ENCODE results near the gene MATN3. TPM values are rescaled to one million over a fixed set of nuclear protein-coding genes. Genes with fewer than 3 reads are reported as not detected.

MATN3 gene
- total RNA-seq, 1 donor from 2014 or later = 0.45 TPM

DNA sequence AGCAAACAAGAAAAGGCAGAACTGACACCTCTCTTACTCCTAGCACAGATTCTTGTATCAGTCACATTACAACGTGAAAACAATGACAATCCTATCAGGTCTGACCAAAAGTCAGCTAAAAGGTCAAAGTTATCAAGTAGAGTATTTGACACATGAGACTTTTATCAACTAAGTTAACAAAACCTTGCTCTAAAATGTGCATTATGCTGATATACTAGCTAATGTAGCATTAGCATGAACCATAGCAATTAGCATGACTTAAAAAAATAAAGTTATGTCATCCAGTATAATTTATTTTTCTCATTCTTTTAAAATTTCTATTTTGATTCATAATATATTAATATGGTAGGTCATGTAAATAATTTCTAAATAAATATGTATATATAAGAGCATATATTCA lies 69.3 kb downstream of the MATN3 start:
- no peak overlapping the region for H3K4me2 ChIP-seq
- Mint-ChIP-seq H3K27me3 (ENCODE audit: insufficient read depth, low read depth) (peaks cover 2% of the 10 kb centered on the region), H3K9me3 (no peaks in the 10 kb centered on the region), H3K4me1 (peaks cover 18% of the 10 kb centered on the region), H3K36me3 (peaks cover 6% of the 10 kb centered on the region), H3K27ac (no peak overlapping the region), H3K4me3 (no peak overlapping the region)
- H3F3A ChIP-seq (ENCODE audit: low read depth) = peaks cover 20% of the 10 kb centered on the region
- H3K36me3 ChIP-seq = no peaks in the 10 kb centered on the region
- H3K4me1 ChIP-seq = no peaks in the 10 kb centered on the region
- H3K9me3 ChIP-seq (ENCODE audit: low read depth) = no peaks in the 10 kb centered on the region
- no peak overlapping the region for H3K9ac ChIP-seq
- H3K79me2 ChIP-seq (ENCODE audit: low read depth) = no peaks in the 10 kb centered on the region
- DNase-seq (ENCODE audit: low spot score) = no peak
- no peak overlapping the region for H2AFZ ChIP-seq (replicated peaks)
- no peak for TF ChIP-seq EZH2phosphoT487 (IDR thresholded peaks at IDR 0.05)
- TF ChIP-seq EZH2 (IDR thresholded peaks at IDR 0.05) = no peak
- TF ChIP-seq, protein P1, sequence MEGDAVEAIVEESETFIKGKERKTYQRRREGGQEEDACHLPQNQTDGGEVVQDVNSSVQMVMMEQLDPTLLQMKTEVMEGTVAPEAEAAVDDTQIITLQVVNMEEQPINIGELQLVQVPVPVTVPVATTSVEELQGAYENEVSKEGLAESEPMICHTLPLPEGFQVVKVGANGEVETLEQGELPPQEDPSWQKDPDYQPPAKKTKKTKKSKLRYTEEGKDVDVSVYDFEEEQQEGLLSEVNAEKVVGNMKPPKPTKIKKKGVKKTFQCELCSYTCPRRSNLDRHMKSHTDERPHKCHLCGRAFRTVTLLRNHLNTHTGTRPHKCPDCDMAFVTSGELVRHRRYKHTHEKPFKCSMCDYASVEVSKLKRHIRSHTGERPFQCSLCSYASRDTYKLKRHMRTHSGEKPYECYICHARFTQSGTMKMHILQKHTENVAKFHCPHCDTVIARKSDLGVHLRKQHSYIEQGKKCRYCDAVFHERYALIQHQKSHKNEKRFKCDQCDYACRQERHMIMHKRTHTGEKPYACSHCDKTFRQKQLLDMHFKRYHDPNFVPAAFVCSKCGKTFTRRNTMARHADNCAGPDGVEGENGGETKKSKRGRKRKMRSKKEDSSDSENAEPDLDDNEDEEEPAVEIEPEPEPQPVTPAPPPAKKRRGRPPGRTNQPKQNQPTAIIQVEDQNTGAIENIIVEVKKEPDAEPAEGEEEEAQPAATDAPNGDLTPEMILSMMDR (IDR thresholded peaks at IDR 0.05) = no peak
- H3K27me3 ChIP-seq = no peaks in the 10 kb centered on the region
- H3K27ac ChIP-seq = no peak overlapping the region
- H3K4me3 ChIP-seq = no peak overlapping the region
- H4K20me1 ChIP-seq (ENCODE audit: low read depth) = peaks cover 3% of the 10 kb centered on the region

DNA sequence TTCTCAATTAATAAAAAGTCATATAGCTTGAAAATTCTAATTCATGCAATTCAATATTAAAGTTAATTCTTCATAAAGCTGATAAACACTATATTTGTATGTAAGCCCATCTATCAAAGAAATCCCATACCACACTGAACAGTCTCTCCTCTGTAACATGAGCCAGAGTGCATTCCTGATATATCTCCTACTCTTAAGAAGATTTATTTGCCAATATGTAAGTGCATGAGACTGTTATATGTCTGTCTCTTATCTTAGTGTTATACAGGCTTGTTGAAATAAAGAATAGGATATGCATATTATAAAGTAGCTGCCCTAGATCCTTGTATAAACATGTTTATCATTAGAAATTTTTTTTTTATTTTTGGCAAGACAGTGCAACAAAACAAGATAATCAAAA lies 70.3 kb downstream of the MATN3 start:
- Histone ChIP-seq H3K27me3 (no peaks in the 10 kb centered on the region), H3K4me1 (no peaks in the 10 kb centered on the region), H3K79me2 (ENCODE audit: low read depth) (no peaks in the 10 kb centered on the region), H3K36me3 (no peaks in the 10 kb centered on the region), H4K20me1 (ENCODE audit: low read depth) (peaks cover 3% of the 10 kb centered on the region), H2AFZ (replicated peaks) (no peak overlapping the region), H3K4me3 (no peak overlapping the region), H3K4me2 (no peak overlapping the region), H3F3A (ENCODE audit: low read depth) (peaks cover 20% of the 10 kb centered on the region), H3K9ac (no peak overlapping the region), H3K27ac (no peak overlapping the region), H3K9me3 (ENCODE audit: low read depth) (no peaks in the 10 kb centered on the region)
- Mint-ChIP-seq H3K27ac (no peak overlapping the region), H3K27me3 (ENCODE audit: insufficient read depth, low read depth) (peaks cover 2% of the 10 kb centered on the region), H3K4me1 (peaks cover 18% of the 10 kb centered on the region), H3K4me3 (no peak overlapping the region), H3K36me3 (peaks cover 7% of the 10 kb centered on the region), H3K9me3 (no peaks in the 10 kb centered on the region)
- no peak for DNase-seq (ENCODE audit: low spot score)
- TF ChIP-seq, protein P1 (IDR thresholded peaks at IDR 0.05) = no peak
- TF ChIP-seq EZH2 (IDR thresholded peaks at IDR 0.05) (no peak), EZH2phosphoT487 (IDR thresholded peaks at IDR 0.05) (no peak)

Other genes starting within 250 kb of the MATN3 start
- gene TTC32, start 110.7 kb downstream of the MATN3 start, total RNA-seq (ENCODE audit: low replicate concordance) = 21.3 and 27.9 TPM in 2 replicates
- 17.4 and 31.6 TPM in 2 replicates for gene WDR35, start 22.6 kb downstream of the MATN3 start, total RNA-seq (ENCODE audit: low replicate concordance)
- 170 and 205 TPM in 2 replicates for gene LAPTM4A, start 39.0 kb upstream of the MATN3 start, total RNA-seq (ENCODE audit: low replicate concordance)
- gene SDC1, start 212.5 kb upstream of the MATN3 start, total RNA-seq (ENCODE audit: low replicate concordance) = 27.5 and 54.0 TPM in 2 replicates